Large intestine (tissue), 3 donors: ENCODE measurements around the gene OR2AG1. TPM values are rescaled to one million over a fixed set of nuclear protein-coding genes. Genes with fewer than 3 reads are reported as not detected.

ENCODE experiments used
- DNase-seq, 2 donors: peaks; one replicate each; pipeline versions ENCODE4 v3.0.0 to v3.0.0-alpha.2; 2013
- H3K27ac ChIP-seq: one replicate; pipeline ENCODE4 v1.5.1; 2013; ENCODE audit warnings: low read length
- H3K27me3 ChIP-seq: 2 replicates; pipeline ENCODE4 v1.6.1; 2013; ENCODE audit warnings: low read length; ENCODE audit not compliant: control insufficient read depth, insufficient read depth
- H3K36me3 ChIP-seq: 2 replicates; pipeline ENCODE4 v1.6.1; 2013; ENCODE audit warnings: low read length; ENCODE audit not compliant: control insufficient read depth, insufficient read depth
- H3K4me1 ChIP-seq: one replicate; pipeline ENCODE4 v1.6.1; 2013; ENCODE audit warnings: low read length; ENCODE audit not compliant: control insufficient read depth, insufficient read depth
- H3K4me3 ChIP-seq: one replicate; pipeline ENCODE4 v1.5.1; 2013; ENCODE audit warnings: low read length
- H3K9me3 ChIP-seq: one replicate; pipeline ENCODE4 v1.6.1; 2013; ENCODE audit warnings: mild to moderate bottlenecking, low read depth, low read length, moderate library complexity; ENCODE audit not compliant: control insufficient read depth
- WGBS: methylation state at CpG from one replicate; pipeline ENCODE4 v1.1.5; 2013; ENCODE audit warnings: low lambda C conversion rate; ENCODE audit not compliant: insufficient coverage; 5-methylcytosine and 5-hydroxymethylcytosine counted together
- polyA plus RNA-seq: library from polyadenylated mRNA; unstranded; fragments of 120-200 nt; gene quantifications from one replicate; pipeline ENCODE4 v1.2.1, GENCODE V29; 2013

The OR2AG1 gene
- polyA plus RNA-seq, 1 donor, result 0.07 TPM

GRCh38 chr11:6834021-6834420 lies 51.2 kb downstream of the OR2AG1 start:
- WGBS, result no CpG with 5 or more reads among the region's 1 CpG
- no peaks in the 10 kb centered on the region for H3K4me1 ChIP-seq
- H3K4me3 ChIP-seq, result no peak overlapping the region
- no peaks in the 10 kb centered on the region for H3K36me3 ChIP-seq
- H3K27ac ChIP-seq, result no peak overlapping the region
- H3K9me3 ChIP-seq, result no peaks in the 10 kb centered on the region
- H3K27me3 ChIP-seq, result no peaks in the 10 kb centered on the region
- DNase-seq, result no peak

Other genes starting within 250 kb of the OR2AG1 start
- gene RRP8, start 179.4 kb upstream of the OR2AG1 start, polyA plus RNA-seq, result 28.5 TPM
- 133 TPM for gene ILK, start 179.2 kb upstream of the OR2AG1 start, polyA plus RNA-seq
- 91.0 TPM for gene TAF10, start 170.8 kb upstream of the OR2AG1 start, polyA plus RNA-seq
- 310 TPM for gene TPP1, start 163.6 kb upstream of the OR2AG1 start, polyA plus RNA-seq
- gene DCHS1, start 127.2 kb upstream of the OR2AG1 start, polyA plus RNA-seq, result 17.1 TPM
- gene MRPL17, start 99.7 kb upstream of the OR2AG1 start, polyA plus RNA-seq, result 58.3 TPM
- 0.06 TPM for gene OR2AG2, start 11.0 kb upstream of the OR2AG1 start, polyA plus RNA-seq
- 0.03 TPM for gene OR6A2, start 16.7 kb downstream of the OR2AG1 start, polyA plus RNA-seq
- not detected for gene OR10A5, start 62.7 kb downstream of the OR2AG1 start, polyA plus RNA-seq
- 0.04 TPM for gene OR10A2, start 80.0 kb downstream of the OR2AG1 start, polyA plus RNA-seq
- not detected for gene OR10A4, start 93.6 kb downstream of the OR2AG1 start, polyA plus RNA-seq
- gene OR2D2, start 109.5 kb downstream of the OR2AG1 start, polyA plus RNA-seq, result not detected
- not detected for gene OR2D3, start 138.0 kb downstream of the OR2AG1 start, polyA plus RNA-seq
- 5.5 TPM for gene ZNF215, start 143.4 kb downstream of the OR2AG1 start, polyA plus RNA-seq
- 7.7 TPM for gene ZNF214, start 237.3 kb downstream of the OR2AG1 start, polyA plus RNA-seq
- gene NLRP14, start 237.5 kb downstream of the OR2AG1 start, polyA plus RNA-seq, result 0.82 TPM